ENCODE results near the gene F2RL2.
"Not testable (repeated sequence)": the region's sequence is repeated elsewhere in the genome, so short reads cannot be mapped to it uniquely, and the experiment has no call there.

Gene F2RL2

GRCh38 chr5:76622076-76622475 is 1.1 kb downstream of the F2RL2 start:
- DNase-seq (ENCODE audit: low read depth, low spot score), result no peak

- no peak for DNase-seq (ENCODE audit: low read depth, low spot score)
These were observed 3.0 kb downstream of the F2RL2 start for GRCh38 chr5:76620166-76620565.

GRCh38 chr5:76617675-76618074 is 5.5 kb downstream of the F2RL2 start:
- no peak for DNase-seq (ENCODE audit: low read depth, low spot score)

- no peak for DNase-seq (ENCODE audit: low read depth, low spot score)
These were observed 6.0 kb downstream of the F2RL2 start for GRCh38 chr5:76617229-76617628.

- no peak for DNase-seq (ENCODE audit: low read depth, low spot score)
These were observed 7.0 kb downstream of the F2RL2 start for GRCh38 chr5:76616206-76616605.

GRCh38 chr5:76615759-76616158 is 7.4 kb downstream of the F2RL2 start:
- no peak for DNase-seq (ENCODE audit: low read depth, low spot score)

GRCh38 chr5:76612942-76613341 is 10.3 kb downstream of the F2RL2 start:
- no peak for DNase-seq (ENCODE audit: low read depth, low spot score)

- no peak for DNase-seq (ENCODE audit: low read depth, low spot score)
These were observed 13.0 kb downstream of the F2RL2 start for GRCh38 chr5:76610196-76610595.

- no peak for DNase-seq (ENCODE audit: low read depth, low spot score)
These were observed 14.4 kb downstream of the F2RL2 start for GRCh38 chr5:76608833-76609232.

GRCh38 chr5:76607353-76607871 is 15.8 kb downstream of the F2RL2 start:
- no peak for DNase-seq (ENCODE audit: low read depth, low spot score)

GRCh38 chr5:76606701-76607100 is 16.5 kb downstream of the F2RL2 start:
- no peak for DNase-seq (ENCODE audit: low read depth, low spot score)

GRCh38 chr5:76604838-76605237 is 18.4 kb downstream of the F2RL2 start:
- DNase-seq (ENCODE audit: low read depth, low spot score), result peak; percentile 57

GRCh38 chr5:76603991-76604390 is 19.2 kb downstream of the F2RL2 start:
- not testable (repeated sequence) for DNase-seq (ENCODE audit: low read depth, low spot score)

- DNase-seq (ENCODE audit: low read depth, low spot score), result no peak
These were observed 21.0 kb downstream of the F2RL2 start for GRCh38 chr5:76602094-76602726.

GRCh38 chr5:76601470-76601869 is 21.7 kb downstream of the F2RL2 start:
- no peak for DNase-seq (ENCODE audit: low read depth, low spot score)

GRCh38 chr5:76600716-76601115 is 22.5 kb downstream of the F2RL2 start:
- no peak for DNase-seq (ENCODE audit: low read depth, low spot score)

GRCh38 chr5:76598531-76598930 is 24.7 kb downstream of the F2RL2 start:
- no peak for DNase-seq (ENCODE audit: low read depth, low spot score)

- DNase-seq (ENCODE audit: low read depth, low spot score), result no peak
These were observed 27.3 kb downstream of the F2RL2 start for GRCh38 chr5:76595755-76596481.

GRCh38 chr5:76594107-76594506 is 29.1 kb downstream of the F2RL2 start:
- no peak for DNase-seq (ENCODE audit: low read depth, low spot score)

GRCh38 chr5:76592692-76593091 is 30.5 kb downstream of the F2RL2 start:
- no peak for DNase-seq (ENCODE audit: low read depth, low spot score)

- DNase-seq (ENCODE audit: low read depth, low spot score), result no peak
These were observed 31.8 kb downstream of the F2RL2 start for GRCh38 chr5:76591366-76591765.

- DNase-seq (ENCODE audit: low read depth, low spot score), result no peak
These were observed 33.2 kb downstream of the F2RL2 start for GRCh38 chr5:76590027-76590426.

GRCh38 chr5:76586531-76586930 is 36.7 kb downstream of the F2RL2 start:
- DNase-seq (ENCODE audit: low read depth, low spot score), result no peak
